ENCODE data around the gene PLA2G4D.

Gene PLA2G4D

GRCh38 chr15:42021593-42021992 lies 72.8 kb downstream of the PLA2G4D start:
- DNase-seq (ENCODE audit: low read depth, low spot score) = no peak

- no peak for DNase-seq (ENCODE audit: low read depth, low spot score)
These were observed 73.6 kb downstream of the PLA2G4D start, which contains the start of gene PLA2G4E for GRCh38 chr15:42020713-42021273. Gene PLA2G4E (minus strand): TSS chr15:42021042. CDS start chr15:42021030, 12 bp downstream.

DNA sequence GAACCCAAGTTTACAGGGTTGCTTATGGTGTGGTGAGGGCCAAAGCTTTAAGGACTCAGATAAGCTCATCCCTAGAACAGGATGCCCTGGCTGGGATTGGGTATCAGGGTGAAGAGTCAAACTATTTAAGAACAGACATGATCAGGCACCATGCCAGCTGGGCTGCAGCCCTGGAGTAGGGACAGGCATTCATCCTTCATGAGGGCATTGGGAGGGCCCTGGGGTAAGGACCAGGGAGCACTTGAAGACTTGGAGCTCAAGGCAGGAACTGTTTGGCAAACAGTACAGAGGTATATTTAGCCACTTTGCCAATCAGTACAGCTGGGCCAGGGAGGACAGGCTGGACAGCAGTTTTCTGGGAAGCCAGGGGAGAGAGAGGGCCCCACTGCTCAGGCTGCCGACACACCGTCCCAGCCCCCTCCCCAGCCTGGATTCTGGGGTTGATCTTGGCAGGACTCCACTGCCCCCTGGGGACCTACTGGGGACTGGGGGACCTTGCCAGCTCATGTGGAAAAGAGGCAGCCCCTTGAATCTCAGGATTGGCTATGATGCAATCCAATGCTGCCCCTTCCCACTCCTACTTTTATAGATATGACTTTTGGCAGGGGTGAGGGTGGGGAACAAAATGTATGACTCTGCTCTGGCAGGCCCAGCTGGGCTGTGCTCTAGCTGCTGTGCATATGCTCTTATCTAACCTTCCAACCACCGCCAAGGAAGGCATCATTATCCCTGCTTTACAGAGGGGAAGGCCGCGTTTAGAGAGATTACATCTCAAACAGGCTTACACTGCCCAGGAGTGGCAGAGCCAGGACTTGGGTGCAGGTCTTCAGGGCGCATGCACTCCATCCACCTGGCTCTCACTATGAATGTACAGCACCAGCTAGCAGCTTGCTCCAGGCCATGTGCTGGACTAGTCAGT lies 75.8 kb downstream of the PLA2G4D start:
- DNase-seq (ENCODE audit: low read depth, low spot score) = no peak

Data from iPS DF 19.7 (cell line).